Measurements from ENCODE around the gene ARL4C.

The ARL4C gene

DNA sequence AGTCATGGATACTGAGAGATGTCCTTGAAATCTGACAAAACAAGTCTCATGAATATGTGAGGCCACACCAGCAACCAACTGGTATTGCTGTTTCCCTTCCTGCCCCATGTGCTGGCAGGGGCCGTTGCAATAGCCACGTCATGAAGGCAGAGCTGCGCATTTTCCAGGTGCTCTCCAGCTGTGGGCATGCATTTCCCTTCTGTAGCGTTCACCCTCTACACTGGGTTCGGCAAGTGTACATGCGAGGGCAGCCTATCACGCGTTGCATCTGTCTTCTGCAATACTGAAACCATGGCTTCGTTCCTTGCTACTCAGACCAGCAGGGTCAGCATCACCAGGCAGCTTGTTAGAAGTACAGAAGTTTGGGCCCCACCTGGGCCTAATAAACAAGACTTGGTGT lies 17.4 kb downstream of the ARL4C start:
- H3K27me3 ChIP-seq (ENCODE audit: low read depth) = no peaks in the 10 kb centered on the region
- no peaks in the 10 kb centered on the region for H3K4me1 ChIP-seq
- no peaks in the 10 kb centered on the region for H3K36me3 ChIP-seq (replicated peaks)
- in situ Hi-C loops (cut with MboI; ENCODE audit: low sequenced_read_pairs) = no loop called here
- no peak for DNase-seq (ENCODE audit: low spot score in 2 of 2)
- no peaks in the 10 kb centered on the region for H3K9me3 ChIP-seq
- H3K4me3 ChIP-seq = no peak overlapping the region

DNA sequence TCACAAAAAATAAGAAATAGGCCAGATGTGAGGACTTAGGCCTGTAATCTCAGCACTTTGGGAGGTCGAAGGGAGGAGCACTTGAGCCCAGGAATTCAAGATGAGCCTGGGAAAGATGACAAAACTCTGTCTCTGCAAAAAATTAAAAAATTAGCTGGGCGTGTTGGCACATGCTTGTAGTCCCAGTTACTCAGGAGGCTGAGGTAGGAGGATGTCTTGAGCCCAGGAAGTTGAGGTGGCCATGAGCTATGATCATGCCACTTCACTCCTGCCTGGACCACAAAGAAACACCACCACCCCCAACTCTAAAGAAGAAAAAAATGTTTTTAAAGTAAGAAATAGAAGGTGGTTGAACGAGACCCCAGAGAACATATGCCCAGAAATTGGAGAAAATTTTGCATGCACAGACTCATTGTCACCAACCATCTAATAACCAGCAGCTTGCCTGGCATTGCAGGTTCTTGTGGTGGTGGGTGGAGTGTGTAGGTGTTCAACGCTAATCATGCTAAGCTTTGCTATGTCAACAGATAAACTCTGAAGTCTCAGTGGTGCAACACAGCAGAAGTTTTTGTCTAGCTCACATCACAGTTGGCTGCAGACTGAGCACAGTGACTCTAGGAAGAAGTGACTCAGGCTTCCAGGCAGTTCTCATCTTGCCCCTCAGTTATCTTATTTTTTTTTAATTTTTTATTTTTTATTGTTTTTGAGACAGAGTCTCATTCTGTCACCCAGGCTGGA lies 18.6 kb downstream of the ARL4C start:
- no peaks in the 10 kb centered on the region for H3K4me1 ChIP-seq
- H3K36me3 ChIP-seq (replicated peaks) = no peaks in the 10 kb centered on the region
- no peaks in the 10 kb centered on the region for H3K27me3 ChIP-seq (ENCODE audit: low read depth)
- DNase-seq (ENCODE audit: low spot score in 2 of 2) = no peak
- in situ Hi-C loops (cut with MboI; ENCODE audit: low sequenced_read_pairs) = no loop called here
- no peaks in the 10 kb centered on the region for H3K9me3 ChIP-seq
- no peak overlapping the region for H3K4me3 ChIP-seq

DNA sequence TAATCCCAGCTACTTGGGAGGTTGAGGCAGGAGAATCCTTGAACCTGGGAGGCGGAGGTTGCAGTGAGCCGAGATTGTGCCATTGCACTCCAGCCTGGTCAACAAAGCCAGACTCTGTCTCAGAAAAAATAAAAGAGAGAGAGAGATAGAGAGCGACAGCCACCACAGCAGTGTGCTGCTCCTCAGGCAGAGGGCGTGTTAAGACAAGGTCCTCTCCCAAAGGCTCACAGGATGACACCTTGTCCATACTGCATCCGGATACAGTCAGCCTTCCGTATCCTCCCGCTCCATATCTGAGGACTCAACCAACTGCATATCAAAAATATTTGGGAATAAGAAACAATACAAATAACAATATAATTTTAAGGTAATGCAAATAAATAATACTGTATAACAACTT lies 20.1 kb downstream of the ARL4C start:
- in situ Hi-C loops (cut with MboI; ENCODE audit: low sequenced_read_pairs) = no loop called here
- Histone ChIP-seq H3K36me3 (replicated peaks) (no peaks in the 10 kb centered on the region), H3K27me3 (ENCODE audit: low read depth) (no peaks in the 10 kb centered on the region), H3K4me3 (no peak overlapping the region), H3K9me3 (no peaks in the 10 kb centered on the region), H3K4me1 (no peaks in the 10 kb centered on the region)
- no peak for DNase-seq (ENCODE audit: low spot score in 2 of 2)

DNA sequence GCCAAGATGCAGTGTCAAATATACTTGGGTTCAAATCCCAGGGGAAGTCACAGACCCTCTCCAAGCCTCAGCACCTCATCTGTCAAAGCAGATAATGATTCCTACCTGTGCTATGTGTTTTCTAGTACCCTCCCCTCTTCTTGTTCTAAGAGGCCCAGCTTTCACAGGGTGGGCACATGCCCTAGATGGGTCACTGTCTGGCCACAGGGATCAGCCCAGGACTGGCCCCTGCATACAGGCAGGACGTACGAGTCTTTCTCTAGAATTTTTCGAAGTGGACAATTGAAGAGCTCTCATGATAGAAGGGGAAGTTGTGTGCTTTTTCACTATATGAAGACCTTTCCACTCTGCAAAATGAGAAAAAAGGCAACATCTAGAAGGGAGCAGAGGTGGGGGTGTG lies 22.2 kb downstream of the ARL4C start:
- H3K36me3 ChIP-seq (replicated peaks) = no peaks in the 10 kb centered on the region
- no peaks in the 10 kb centered on the region for H3K4me1 ChIP-seq
- no peaks in the 10 kb centered on the region for H3K27me3 ChIP-seq (ENCODE audit: low read depth)
- no peaks in the 10 kb centered on the region for H3K9me3 ChIP-seq
- no peak overlapping the region for H3K4me3 ChIP-seq
- DNase-seq (ENCODE audit: low spot score in 2 of 2) = no peak
- in situ Hi-C loops (cut with MboI; ENCODE audit: low sequenced_read_pairs) = no loop called here

DNA sequence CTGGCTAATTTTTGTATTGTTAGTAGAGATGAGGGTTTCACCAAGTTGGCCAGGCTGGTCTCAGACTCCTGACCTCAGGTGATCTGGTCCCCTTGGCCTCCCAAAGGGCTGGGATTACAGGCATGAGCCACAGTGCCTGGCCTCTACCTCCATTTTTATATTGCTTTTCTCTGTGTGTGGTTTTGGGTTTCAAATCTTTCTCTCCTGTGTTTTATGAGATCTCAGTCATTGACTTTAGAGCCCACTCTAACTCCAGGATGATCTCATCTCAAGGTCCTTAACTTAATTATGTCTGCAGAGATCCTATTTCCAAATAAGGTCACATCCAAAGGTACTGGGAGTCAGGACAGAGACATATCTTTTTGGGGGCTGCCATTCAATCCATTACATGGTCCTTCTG lies 24.7 kb downstream of the ARL4C start:
- H3K4me3 ChIP-seq = no peak overlapping the region
- in situ Hi-C loops (cut with MboI; ENCODE audit: low sequenced_read_pairs) = no loop called here
- DNase-seq (ENCODE audit: low spot score in 2 of 2) = no peak
- no peaks in the 10 kb centered on the region for H3K36me3 ChIP-seq (replicated peaks)
- H3K4me1 ChIP-seq = no peaks in the 10 kb centered on the region
- H3K9me3 ChIP-seq = no peaks in the 10 kb centered on the region
- no peaks in the 10 kb centered on the region for H3K27me3 ChIP-seq (ENCODE audit: low read depth)

DNA sequence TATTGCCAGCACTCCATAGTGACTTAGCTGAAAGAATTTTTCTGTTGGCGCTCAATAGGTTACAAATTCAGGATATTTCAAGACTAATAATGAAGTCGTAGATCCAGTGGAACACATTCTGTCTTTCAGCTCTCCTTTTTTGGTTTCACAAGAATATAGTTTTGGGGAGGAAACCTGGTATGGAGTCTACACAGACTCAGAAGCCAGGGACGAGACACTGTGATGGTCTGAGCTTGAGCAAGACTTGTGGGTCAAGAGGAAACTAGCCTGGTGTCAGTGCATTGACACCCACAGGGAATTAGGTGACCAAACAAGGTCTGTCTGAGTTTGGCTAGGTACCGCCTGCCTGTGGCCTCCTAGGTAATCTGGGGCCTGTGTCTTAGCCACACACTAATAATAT lies 26.9 kb downstream of the ARL4C start:
- Histone ChIP-seq H3K36me3 (replicated peaks) (no peaks in the 10 kb centered on the region), H3K4me1 (no peaks in the 10 kb centered on the region), H3K27me3 (ENCODE audit: low read depth) (no peaks in the 10 kb centered on the region), H3K4me3 (no peak overlapping the region), H3K9me3 (no peaks in the 10 kb centered on the region)
- in situ Hi-C loops (cut with MboI; ENCODE audit: low sequenced_read_pairs) = no loop called here
- DNase-seq (ENCODE audit: low spot score in 2 of 2) = no peak

DNA sequence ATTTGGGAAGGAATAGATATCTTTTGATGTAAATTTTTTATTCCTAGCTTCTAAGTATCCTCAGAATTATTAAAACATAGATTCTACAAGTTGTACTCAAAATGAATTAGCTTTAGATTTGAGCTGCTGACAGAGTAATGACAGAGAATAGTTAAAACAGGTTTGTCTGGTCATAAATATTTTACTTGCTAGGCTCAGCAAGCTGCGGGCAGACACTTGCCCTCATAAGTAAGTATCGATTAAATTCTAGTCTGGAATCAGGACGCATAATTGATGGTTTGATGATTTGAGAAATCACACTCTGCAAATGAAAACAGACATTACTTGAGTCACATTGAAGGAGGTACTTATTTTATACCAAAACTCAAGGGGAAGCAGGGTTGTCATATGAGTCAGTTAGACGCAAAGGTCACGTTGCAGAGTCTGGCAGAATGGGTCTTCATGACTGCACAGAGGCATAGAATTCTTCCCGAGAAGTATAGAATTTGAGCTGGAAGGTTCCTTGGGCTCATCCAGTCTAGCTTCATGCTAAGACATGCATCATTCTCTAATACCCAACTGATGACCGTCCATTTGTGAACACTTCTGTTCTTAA lies 27.5 kb downstream of the ARL4C start:
- H3K4me3 ChIP-seq = no peak overlapping the region
- H3K27me3 ChIP-seq (ENCODE audit: low read depth) = no peaks in the 10 kb centered on the region
- in situ Hi-C loops (cut with MboI; ENCODE audit: low sequenced_read_pairs) = no loop called here
- no peaks in the 10 kb centered on the region for H3K36me3 ChIP-seq (replicated peaks)
- H3K9me3 ChIP-seq = no peaks in the 10 kb centered on the region
- H3K4me1 ChIP-seq = no peaks in the 10 kb centered on the region
- no peak for DNase-seq (ENCODE audit: low spot score in 2 of 2)

DNA sequence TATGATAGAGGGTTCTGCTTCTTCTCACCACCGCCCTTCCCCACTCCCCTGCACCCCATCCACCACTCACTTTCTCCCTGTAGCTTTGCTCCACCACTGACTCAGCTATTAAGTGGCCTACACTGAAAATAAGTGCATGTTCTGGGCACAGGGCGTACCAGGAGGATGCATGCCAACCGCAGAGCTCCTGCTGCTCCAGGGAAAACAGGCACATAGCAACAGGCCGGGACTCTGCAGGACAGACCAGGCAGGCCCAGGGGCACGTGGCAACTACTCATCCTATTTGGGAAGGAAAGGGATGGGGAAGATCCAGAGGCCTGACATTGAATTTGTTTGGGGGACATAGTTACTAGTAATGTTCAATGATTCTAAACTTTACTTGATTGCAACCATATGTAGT lies 28.4 kb downstream of the ARL4C start:
- Histone ChIP-seq H3K9me3 (no peaks in the 10 kb centered on the region), H3K4me1 (no peaks in the 10 kb centered on the region), H3K27me3 (ENCODE audit: low read depth) (no peaks in the 10 kb centered on the region), H3K36me3 (replicated peaks) (no peaks in the 10 kb centered on the region), H3K4me3 (no peak overlapping the region)
- in situ Hi-C loops (cut with MboI; ENCODE audit: low sequenced_read_pairs) = no loop called here
- DNase-seq (ENCODE audit: low spot score in 2 of 2) = no peak

DNA sequence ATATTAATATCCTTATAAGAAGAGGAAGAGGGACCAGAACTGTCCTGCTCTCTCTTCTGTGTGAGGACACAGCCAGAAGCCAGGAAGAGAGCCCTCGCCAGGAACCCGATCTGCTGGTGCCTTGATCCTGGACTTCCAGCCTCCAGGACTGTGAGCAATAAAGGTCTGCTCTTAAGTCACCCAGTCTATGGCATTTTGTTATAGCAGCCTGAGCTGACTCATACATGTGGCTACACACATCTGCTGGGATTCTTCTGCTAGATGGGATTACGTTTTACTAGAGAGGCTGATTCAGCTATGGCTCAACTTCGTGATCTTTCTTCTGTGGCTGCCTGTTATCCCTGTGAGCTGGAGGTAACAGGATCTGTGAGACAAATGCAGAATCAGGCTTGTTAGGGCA lies 29.6 kb downstream of the ARL4C start:
- in situ Hi-C loops (cut with MboI; ENCODE audit: low sequenced_read_pairs) = no loop called here
- DNase-seq (ENCODE audit: low spot score in 2 of 2) = no peak
- H3K27me3 ChIP-seq (ENCODE audit: low read depth) = no peaks in the 10 kb centered on the region
- H3K9me3 ChIP-seq = no peaks in the 10 kb centered on the region
- no peaks in the 10 kb centered on the region for H3K36me3 ChIP-seq (replicated peaks)
- no peak overlapping the region for H3K4me3 ChIP-seq
- no peaks in the 10 kb centered on the region for H3K4me1 ChIP-seq

DNA sequence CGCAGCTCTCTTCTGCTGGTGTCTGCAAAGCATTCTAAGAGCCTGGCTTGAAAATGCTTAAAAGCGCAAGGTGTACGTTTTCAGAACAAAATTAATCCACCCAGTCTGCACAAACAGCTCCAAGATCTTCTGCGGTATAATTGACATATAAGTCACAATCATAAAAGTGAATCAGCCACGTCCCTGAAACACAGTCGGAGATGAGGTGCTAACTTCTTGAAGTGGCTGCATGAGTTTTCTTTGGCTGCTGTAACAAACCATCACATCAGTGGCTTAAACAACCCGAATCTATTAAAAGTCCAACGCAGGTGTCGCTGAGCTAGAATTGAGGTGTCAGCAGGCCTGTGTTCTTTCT lies 32.6 kb downstream of the ARL4C start:
- no peaks in the 10 kb centered on the region for H3K36me3 ChIP-seq (replicated peaks)
- in situ Hi-C loops (cut with MboI; ENCODE audit: low sequenced_read_pairs) = no loop called here
- no peaks in the 10 kb centered on the region for H3K9me3 ChIP-seq
- no peaks in the 10 kb centered on the region for H3K27me3 ChIP-seq (ENCODE audit: low read depth)
- no peak for DNase-seq (ENCODE audit: low spot score in 2 of 2)
- H3K4me1 ChIP-seq = peaks cover 6% of the 10 kb centered on the region
- H3K4me3 ChIP-seq = no peak overlapping the region

DNA sequence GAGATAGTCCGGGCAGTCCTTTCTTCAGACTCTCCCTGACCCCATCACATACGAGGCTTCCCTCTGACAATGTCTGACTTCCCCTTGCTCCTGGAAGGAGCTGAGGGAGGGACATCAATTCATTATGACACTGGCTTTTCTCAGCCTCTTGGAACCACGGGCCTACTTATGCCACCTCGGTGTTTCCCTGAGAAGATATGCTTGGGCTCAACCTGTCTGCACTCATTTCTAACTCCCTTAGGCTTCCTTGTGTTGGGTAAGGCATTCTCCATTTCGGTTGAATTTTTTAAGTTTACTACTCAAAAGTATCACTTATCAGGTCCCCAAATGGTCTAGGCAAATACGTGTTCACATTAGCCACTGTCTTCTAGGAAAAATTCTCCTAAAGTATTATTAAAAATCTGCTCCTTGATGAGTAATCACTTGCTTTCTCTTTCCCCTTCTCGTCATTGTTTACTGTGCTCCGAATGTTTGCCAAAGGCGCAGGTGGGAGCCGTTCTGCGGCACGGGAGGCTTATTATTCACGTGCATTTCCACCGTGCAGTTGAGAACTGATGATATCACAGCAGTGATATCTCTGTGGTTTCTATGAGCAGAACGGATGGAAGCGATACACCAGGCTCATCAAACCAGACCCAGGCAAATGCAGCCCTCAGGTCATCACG lies 33.1 kb downstream of the ARL4C start:
- no peak overlapping the region for H3K4me3 ChIP-seq

DNA sequence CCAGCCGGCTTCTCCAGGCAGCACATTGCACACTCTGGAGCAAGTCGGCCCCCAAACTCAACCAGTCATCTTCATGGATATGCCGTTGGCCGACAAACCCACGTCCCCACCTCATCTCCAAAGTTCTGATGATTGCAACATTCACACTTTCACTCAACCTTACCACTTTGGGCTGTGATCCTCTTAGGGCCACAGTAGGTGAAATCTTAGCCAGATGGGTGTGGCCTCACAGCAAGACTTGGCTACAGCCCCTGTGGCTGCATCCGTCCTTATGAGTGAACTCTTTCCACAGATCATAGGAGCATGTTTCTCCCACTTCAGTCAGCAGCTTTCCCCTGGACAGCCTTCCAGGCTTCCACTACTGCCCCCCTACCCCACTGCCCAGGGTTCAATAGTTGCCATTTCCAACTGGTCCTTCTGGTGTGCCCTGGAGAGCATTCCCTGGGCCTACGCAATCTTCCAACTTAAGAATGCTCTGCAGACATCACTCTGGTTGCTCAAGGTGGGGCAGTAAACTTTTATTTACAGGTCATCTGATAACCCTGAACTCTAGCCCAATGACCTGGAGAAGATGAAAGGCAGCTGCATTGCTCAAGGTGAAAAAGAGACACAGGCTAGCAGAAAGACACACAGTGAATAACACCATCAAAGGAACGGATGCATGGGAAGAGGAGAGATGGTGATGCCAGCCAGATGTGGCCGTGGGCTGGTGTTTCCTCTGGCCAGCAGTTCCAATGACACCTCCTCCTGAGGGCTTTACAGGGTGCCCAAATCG lies 34.5 kb downstream of the ARL4C start:
- no peak overlapping the region for H3K4me3 ChIP-seq
- H3K4me1 ChIP-seq = peaks cover 7% of the 10 kb centered on the region
- DNase-seq (ENCODE audit: low spot score in 2 of 2) = no peak
- H3K27me3 ChIP-seq (ENCODE audit: low read depth) = no peaks in the 10 kb centered on the region
- peaks cover 1% of the 10 kb centered on the region for H3K9me3 ChIP-seq
- H3K36me3 ChIP-seq (replicated peaks) = no peaks in the 10 kb centered on the region
- in situ Hi-C loops (cut with MboI; ENCODE audit: low sequenced_read_pairs) = no loop called here

More for the DNA sequence above, 33.1 kb downstream of the ARL4C start:
- no peak for DNase-seq (ENCODE audit: low spot score in 2 of 2)
- H3K27me3 ChIP-seq (ENCODE audit: low read depth) = no peaks in the 10 kb centered on the region
- peaks cover 7% of the 10 kb centered on the region for H3K4me1 ChIP-seq
- no peaks in the 10 kb centered on the region for H3K36me3 ChIP-seq (replicated peaks)
- in situ Hi-C loops (cut with MboI; ENCODE audit: low sequenced_read_pairs) = no loop called here
- no peaks in the 10 kb centered on the region; the same call in 1 of the 2 replicates for H3K9me3 ChIP-seq

DNA sequence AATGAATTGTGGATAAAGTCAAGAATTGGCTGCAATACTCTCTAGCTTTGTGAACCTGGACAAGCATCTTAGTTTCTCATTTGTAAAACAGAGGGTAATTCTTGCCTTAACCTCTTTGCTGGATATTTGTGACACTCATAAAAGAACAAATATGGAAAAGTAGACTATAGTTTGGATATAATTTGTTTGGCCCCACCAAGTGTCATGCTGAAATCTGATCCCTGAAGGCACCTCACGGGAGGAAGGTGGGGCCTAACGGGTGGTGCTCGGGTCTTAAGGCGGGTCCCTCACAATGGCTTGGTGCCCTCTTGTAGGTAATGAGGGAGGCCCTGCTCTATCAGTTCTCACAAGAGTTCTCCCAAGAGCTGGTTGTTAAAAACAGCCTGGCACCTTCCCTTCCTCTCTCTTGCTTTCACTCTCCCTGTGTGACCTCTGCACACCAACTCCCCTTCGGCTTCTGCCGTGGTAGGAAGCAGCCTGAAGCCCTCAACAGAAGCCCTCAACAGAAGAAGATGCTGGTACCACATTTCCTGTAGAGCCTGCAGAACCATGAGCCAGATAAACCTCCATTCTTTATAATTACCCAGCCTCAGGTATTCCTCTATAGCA lies 37.4 kb downstream of the ARL4C start:
- Histone ChIP-seq H3K9me3 (peaks cover 6% of the 10 kb centered on the region), H3K4me1 (peaks cover 7% of the 10 kb centered on the region), H3K36me3 (replicated peaks) (no peaks in the 10 kb centered on the region), H3K27me3 (ENCODE audit: low read depth) (no peaks in the 10 kb centered on the region), H3K4me3 (no peak overlapping the region)
- no peak for DNase-seq (ENCODE audit: low spot score in 2 of 2)
- in situ Hi-C loops (cut with MboI; ENCODE audit: low sequenced_read_pairs) = no loop called here

Data from HAP-1 (cell line).